Suprapubic skin (tissue), 4 donors: ENCODE results near the gene MYO15A.

ENCODE experiments used
- EP300 ChIP-seq: sonication (generic); formaldehyde crosslinking; IDR thresholded peaks from one replicate; pipeline ENCODE4 v1.6.1; 2017; ENCODE audit warnings: antibody characterized with exemption
- POLR2A ChIP-seq, 2 donors: fragments of 450-650 bp; IDR thresholded peaks; one replicate each; pipeline ENCODE4 v1.6.1; 2017; ENCODE audit warnings: antibody characterized with exemption in 2 of 2, mild to moderate bottlenecking in 2 of 2, moderate library complexity in 2 of 2
- POLR2AphosphoS5 ChIP-seq, 3 donors: sonication (generic); formaldehyde crosslinking; IDR thresholded peaks; one replicate each; pipeline ENCODE4 v1.6.1; 2017; ENCODE audit warnings: antibody characterized with exemption in 3 of 3
- TF ChIP-seq, protein P1 (sequence below), 2 donors: fragments of 200-600 bp in 1 of 2; fragments of 450-650 bp in 1 of 2; sonication (generic) in 1 of 2; IDR thresholded peaks; one replicate each; pipeline ENCODE4 v1.5.1; 2016 to 2019; ENCODE audit warnings: antibody characterized with exemption in 2 of 2, mild to moderate bottlenecking in 1 of 2, moderate library complexity in 1 of 2

DNA sequence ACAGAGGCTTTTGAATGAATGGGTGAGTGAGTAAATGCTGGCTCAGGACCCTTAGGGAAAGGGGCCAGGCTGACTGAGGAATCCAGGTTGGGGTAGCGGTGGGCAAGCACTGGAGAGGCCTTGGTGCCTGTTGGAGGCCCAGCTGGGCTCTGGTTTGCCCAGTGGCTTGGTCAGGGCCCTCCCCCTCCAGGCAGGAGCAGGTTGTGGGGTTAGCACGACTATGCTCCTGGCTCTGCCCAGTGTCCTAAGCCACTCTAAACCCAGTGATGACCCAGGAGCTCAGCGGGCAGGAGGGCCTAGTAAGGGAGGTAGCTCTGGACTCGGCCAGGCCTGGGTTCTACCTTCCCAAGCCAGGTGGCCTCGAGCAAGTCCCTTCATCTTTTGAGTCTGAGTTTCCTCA, 7.5 kb downstream of the MYO15A start:
- TF ChIP-seq POLR2A (IDR thresholded peaks at IDR 0.05): no peak
- TF ChIP-seq, protein P1, sequence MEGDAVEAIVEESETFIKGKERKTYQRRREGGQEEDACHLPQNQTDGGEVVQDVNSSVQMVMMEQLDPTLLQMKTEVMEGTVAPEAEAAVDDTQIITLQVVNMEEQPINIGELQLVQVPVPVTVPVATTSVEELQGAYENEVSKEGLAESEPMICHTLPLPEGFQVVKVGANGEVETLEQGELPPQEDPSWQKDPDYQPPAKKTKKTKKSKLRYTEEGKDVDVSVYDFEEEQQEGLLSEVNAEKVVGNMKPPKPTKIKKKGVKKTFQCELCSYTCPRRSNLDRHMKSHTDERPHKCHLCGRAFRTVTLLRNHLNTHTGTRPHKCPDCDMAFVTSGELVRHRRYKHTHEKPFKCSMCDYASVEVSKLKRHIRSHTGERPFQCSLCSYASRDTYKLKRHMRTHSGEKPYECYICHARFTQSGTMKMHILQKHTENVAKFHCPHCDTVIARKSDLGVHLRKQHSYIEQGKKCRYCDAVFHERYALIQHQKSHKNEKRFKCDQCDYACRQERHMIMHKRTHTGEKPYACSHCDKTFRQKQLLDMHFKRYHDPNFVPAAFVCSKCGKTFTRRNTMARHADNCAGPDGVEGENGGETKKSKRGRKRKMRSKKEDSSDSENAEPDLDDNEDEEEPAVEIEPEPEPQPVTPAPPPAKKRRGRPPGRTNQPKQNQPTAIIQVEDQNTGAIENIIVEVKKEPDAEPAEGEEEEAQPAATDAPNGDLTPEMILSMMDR (IDR thresholded peaks at IDR 0.05): no peak
- no peak for TF ChIP-seq POLR2AphosphoS5 (IDR thresholded peaks at IDR 0.05)
- no peak for TF ChIP-seq EP300
